PC-3 (cell line): Measurements from ENCODE around the gene NDUFA7. TPM values are rescaled to one million over a fixed set of nuclear protein-coding genes. Genes with fewer than 3 reads are reported as not detected.
"Not testable (repeated sequence)": the region's sequence is repeated elsewhere in the genome, so short reads cannot be mapped to it uniquely, and the experiment has no call there.

Source experiments
- ATAC-seq: fragments of 200-7000 bp; cut with Tn5 transposase; 2 replicates; pipeline ENCODE4 v1.9.1; 2020; ENCODE audit warnings: mild to moderate bottlenecking, moderate library complexity
- BruUV-seq: library from RNA; stranded (reverse); fragments of 400-500 nt; replicated peaks from 2 replicates; lab custom pipeline; 2021; lab: Mats Ljungman, UMichigan
- CTCF ChIA-PET: fragments of 300-600 bp; sonication (Branson Sonifier 250); formaldehyde crosslinking; loops from one replicate; lab custom pipeline; 2022; ENCODE audit warnings: antibody characterized with exemption; lab: Charles Lee
- POLR2A ChIA-PET: fragments of 300-600 bp; sonication (Branson Sonifier 250); formaldehyde crosslinking; loops from one replicate; lab custom pipeline; 2022; ENCODE audit warnings: antibody characterized with exemption; ENCODE audit not compliant: unreplicated experiment; lab: Charles Lee
- DNase-seq: peaks from one replicate; pipeline ENCODE4 v3.0.0-alpha.2; 2015
- H2AFZ ChIP-seq: fragments of 300-600 bp; sonication (generic); 2 replicates; pipeline ENCODE4 v1.6.0; 2016; ENCODE audit warnings: antibody characterized with exemption, low read length
- H3F3A ChIP-seq: fragments of 300-600 bp; sonication (generic); one replicate; pipeline ENCODE4 v1.6.0; 2017; ENCODE audit warnings: antibody characterized with exemption, low read length, control low read depth, mild to moderate bottlenecking; ENCODE audit not compliant: unreplicated experiment
- H3K27ac ChIP-seq: fragments of 300-600 bp; sonication (generic); 2 replicates; pipeline ENCODE4 v1.5.1; 2016; ENCODE audit warnings: mild to moderate bottlenecking, low read length
- H3K27me3 ChIP-seq: fragments of 300-600 bp; sonication (generic); 2 replicates; pipeline ENCODE4 v1.6.1; 2016; ENCODE audit warnings: low read length, mixed read lengths
- H3K36me3 ChIP-seq: fragments of 300-600 bp; sonication (generic); 2 replicates; pipeline ENCODE4 v1.6.1; 2016; ENCODE audit warnings: low read depth, mixed run types, low read length, mixed read lengths
- H3K4me1 ChIP-seq: fragments of 300-600 bp; sonication (generic); 2 replicates; pipeline ENCODE4 v1.5.1; 2016; ENCODE audit warnings: low read length; ENCODE audit not compliant: insufficient read depth
- H3K4me2 ChIP-seq: fragments of 300-600 bp; sonication (generic); 2 replicates; pipeline ENCODE4 v1.6.0; 2016; ENCODE audit warnings: low read length
- H3K4me3 ChIP-seq: fragments of 300-600 bp; sonication (generic); 2 replicates; pipeline ENCODE4 v1.5.1; 2016; ENCODE audit warnings: mild to moderate bottlenecking, low read length, mixed read lengths
- H3K79me2 ChIP-seq: fragments of 300-600 bp; sonication (generic); 2 replicates; pipeline ENCODE4 v1.6.1; 2017; ENCODE audit warnings: low read length, mixed read lengths
- H3K9ac ChIP-seq: fragments of 300-600 bp; sonication (generic); 2 replicates; pipeline ENCODE4 v1.6.0; 2016; ENCODE audit warnings: mild to moderate bottlenecking, low read length
- H3K9me2 ChIP-seq: fragments of 300-600 bp; sonication (generic); replicated peaks from 2 replicates; pipeline ENCODE4 v1.6.1; 2016; ENCODE audit warnings: mixed run types, low read length, mixed read lengths
- H3K9me3 ChIP-seq: fragments of 300-600 bp; sonication (generic); 2 replicates; pipeline ENCODE4 v1.6.1; 2016; ENCODE audit warnings: low read length, mixed read lengths
- H4K20me1 ChIP-seq: fragments of 300-600 bp; sonication (generic); 2 replicates; pipeline ENCODE4 v1.6.1; 2016; ENCODE audit warnings: low read length, mixed read lengths
- EZH2 ChIP-seq: fragments of 300-600 bp; sonication (generic); IDR thresholded peaks from one replicate; pipeline ENCODE4 v1.6.1; 2017; ENCODE audit warnings: antibody characterized with exemption, mild to moderate bottlenecking, low read length; ENCODE audit not compliant: unreplicated experiment
- EZH2phosphoT487 ChIP-seq: fragments of 300-600 bp; sonication (generic); IDR thresholded peaks from 2 replicates; pipeline ENCODE4 v1.6.1; 2018; ENCODE audit warnings: mild to moderate bottlenecking, antibody characterized with exemption, low read length, borderline replicate concordance
- intact Hi-C: fragments of 100-400 bp; cut with micrococcal nuclease; formaldehyde crosslinking; loops from 2 replicates; pipeline ENCODE4 v1.9.0; 2023
- total RNA-seq: library from RNA; depleted of rRNA; stranded (reverse); fragments of >200 nt; gene quantifications from 2 replicates; pipeline ENCODE4 v1.2.3, GENCODE V29; 2014
- TF ChIP-seq, protein P1 (sequence below): fragments of 300-600 bp; sonication (generic); conservative IDR thresholded peaks from 2 replicates; pipeline ENCODE4 v1.5.1; 2017; ENCODE audit warnings: antibody characterized with exemption, low read depth, mild to moderate bottlenecking, low read length

NDUFA7 gene
- total RNA-seq, 1 experiment from 2014 or later, result 144 TPM

DNA sequence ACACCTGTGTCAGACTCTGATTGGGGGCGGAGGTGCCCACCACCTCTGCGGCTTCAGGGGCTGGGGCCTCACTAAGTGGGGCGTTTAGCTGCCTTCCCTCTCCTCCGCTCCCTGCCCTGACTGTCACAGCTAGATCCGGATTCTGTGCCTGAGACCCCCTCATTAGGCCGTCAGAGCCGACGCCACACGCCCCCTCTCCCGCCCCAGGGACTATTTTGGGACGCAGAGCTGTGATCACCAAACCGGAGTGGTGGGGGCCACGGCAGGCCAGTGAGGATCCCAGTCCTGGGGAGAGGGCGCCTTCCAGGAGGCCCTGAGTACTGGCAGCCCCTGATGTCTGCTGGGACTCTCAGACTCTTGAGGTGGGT, 21.1 kb upstream of the NDUFA7 start:
- intact Hi-C loops, result no loop called here
- POLR2A ChIA-PET, result no interaction called here
- CTCF ChIA-PET, result no interaction called here
- Histone ChIP-seq H3K9me3 (no peaks in the 10 kb centered on the region), H4K20me1 (no peaks in the 10 kb centered on the region), H3K4me2 (no peak overlapping the region), H3K9me2 (no peaks in the 10 kb centered on the region), H3K4me3 (no peak overlapping the region), H3K36me3 (no peaks in the 10 kb centered on the region), H3K79me2 (no peaks in the 10 kb centered on the region), H3K9ac (no peak overlapping the region), H2AFZ (no peak overlapping the region), H3K27me3 (no peaks in the 10 kb centered on the region), H3K4me1 (0 out of 2 replicates have a peak, but pooled peaks cover 4% of the 10 kb centered on the region), H3F3A (no peaks in the 10 kb centered on the region), H3K27ac (no peak overlapping the region)
- no TSS peak for BruUV-seq
- no peak for TF ChIP-seq EZH2
- TF ChIP-seq, protein P1, sequence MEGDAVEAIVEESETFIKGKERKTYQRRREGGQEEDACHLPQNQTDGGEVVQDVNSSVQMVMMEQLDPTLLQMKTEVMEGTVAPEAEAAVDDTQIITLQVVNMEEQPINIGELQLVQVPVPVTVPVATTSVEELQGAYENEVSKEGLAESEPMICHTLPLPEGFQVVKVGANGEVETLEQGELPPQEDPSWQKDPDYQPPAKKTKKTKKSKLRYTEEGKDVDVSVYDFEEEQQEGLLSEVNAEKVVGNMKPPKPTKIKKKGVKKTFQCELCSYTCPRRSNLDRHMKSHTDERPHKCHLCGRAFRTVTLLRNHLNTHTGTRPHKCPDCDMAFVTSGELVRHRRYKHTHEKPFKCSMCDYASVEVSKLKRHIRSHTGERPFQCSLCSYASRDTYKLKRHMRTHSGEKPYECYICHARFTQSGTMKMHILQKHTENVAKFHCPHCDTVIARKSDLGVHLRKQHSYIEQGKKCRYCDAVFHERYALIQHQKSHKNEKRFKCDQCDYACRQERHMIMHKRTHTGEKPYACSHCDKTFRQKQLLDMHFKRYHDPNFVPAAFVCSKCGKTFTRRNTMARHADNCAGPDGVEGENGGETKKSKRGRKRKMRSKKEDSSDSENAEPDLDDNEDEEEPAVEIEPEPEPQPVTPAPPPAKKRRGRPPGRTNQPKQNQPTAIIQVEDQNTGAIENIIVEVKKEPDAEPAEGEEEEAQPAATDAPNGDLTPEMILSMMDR, result no peak
- no peak for TF ChIP-seq EZH2phosphoT487
- ATAC-seq, result no peak
- DNase-seq, result no peak

DNA sequence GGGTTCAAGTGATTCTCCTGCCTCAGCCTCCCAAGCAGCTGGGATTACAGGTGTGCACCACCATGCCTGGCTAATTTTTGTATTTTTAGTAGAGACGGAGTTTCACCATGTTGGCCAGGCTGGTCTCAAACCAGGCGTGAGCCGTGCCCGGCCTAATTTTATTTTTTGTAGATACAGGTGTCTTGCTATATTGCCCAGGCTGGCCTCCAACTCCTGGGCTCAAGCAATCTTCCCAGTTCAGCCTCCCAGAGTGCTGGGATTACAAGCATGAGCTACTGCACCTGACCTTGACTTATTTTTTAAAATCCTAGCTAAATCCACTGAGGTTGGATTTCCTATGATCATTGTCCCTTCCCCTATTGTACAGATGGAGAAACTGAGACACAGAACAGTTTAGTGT, 20.3 kb upstream of the NDUFA7 start:
- not testable (repeated sequence) for H3K27ac ChIP-seq

DNA sequence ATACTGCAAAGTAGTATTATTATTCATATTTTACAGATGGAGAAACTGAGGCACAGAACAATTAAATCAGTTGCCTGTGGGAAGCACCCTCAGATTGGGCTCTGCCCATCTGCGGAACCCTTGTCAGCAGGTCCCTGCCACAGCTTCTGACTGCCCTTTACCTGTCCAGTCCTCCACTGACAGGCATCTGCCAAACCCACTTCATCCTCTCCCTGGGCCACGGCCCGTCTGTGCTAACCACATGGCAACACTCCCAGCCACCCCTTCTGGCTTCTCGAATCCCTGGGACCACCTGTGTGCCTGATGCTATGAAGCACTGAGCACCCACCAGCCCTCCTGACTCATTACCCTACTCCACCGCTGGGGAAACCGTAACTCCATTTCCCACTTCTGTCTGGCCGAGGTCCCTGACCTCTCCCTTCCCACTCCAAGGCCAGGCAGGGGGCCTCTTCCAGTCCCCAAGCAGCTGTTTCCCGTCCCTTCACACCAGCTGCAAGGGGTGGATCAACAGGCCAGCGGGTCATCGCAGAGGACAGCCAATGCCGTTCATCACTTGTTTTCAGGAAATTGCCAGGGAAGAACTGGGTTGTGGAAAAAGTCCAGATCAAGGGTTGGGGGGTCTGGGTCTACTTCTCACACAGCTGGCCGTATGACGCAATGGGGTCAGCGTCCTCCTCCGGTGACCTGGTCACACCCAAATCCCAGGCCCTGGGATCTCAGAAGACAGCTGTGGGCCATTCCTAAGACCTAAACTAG, 19.3 kb upstream of the NDUFA7 start:
- intact Hi-C loops, result no loop called here
- no peaks in the 10 kb centered on the region for H4K20me1 ChIP-seq
- H3K4me3 ChIP-seq, result no peak overlapping the region
- H3K4me2 ChIP-seq, result no peak overlapping the region
- H3K27me3 ChIP-seq, result peaks cover 3% of the 10 kb centered on the region; the same call in 1 of the 2 replicates
- ATAC-seq, result no peak
- H3K9ac ChIP-seq, result no peak overlapping the region
- ChIA-PET POLR2A (interaction anchor here (0.6 to 0.7 kb wide), 2 partner anchors 19 to 72 kb away, joined by 3 to 14 read pairs; partner anchors contain the start of gene RPS28), CTCF (no interaction called here)
- no peak overlapping the region for H2AFZ ChIP-seq
- H3K36me3 ChIP-seq, result no peaks in the 10 kb centered on the region
- no peak for DNase-seq
- TF ChIP-seq, protein P1, result no peak
- TF ChIP-seq EZH2phosphoT487 (no peak), EZH2 (no peak)
- 0 out of 2 replicates have a peak, but pooled peaks cover 4% of the 10 kb centered on the region for H3K4me1 ChIP-seq
- H3K9me2 ChIP-seq, result no peaks in the 10 kb centered on the region
- H3F3A ChIP-seq, result no peaks in the 10 kb centered on the region
- H3K27ac ChIP-seq, result no peak overlapping the region
- BruUV-seq, result no TSS peak
- H3K79me2 ChIP-seq, result no peaks in the 10 kb centered on the region
- no peaks in the 10 kb centered on the region for H3K9me3 ChIP-seq

More for the DNA sequence above, 20.3 kb upstream of the NDUFA7 start:
- H2AFZ ChIP-seq, H3K4me1 ChIP-seq, H3K79me2 ChIP-seq, DNase-seq, H3K4me2 ChIP-seq, H3K36me3 ChIP-seq, H3K9me3 ChIP-seq, H3F3A ChIP-seq, H4K20me1 ChIP-seq, BruUV-seq, H3K9me2 ChIP-seq, H3K4me3 ChIP-seq, intact Hi-C loops, H3K27me3 ChIP-seq, ATAC-seq, H3K9ac ChIP-seq: not testable (repeated sequence)
- CTCF ChIA-PET, result interaction anchor here (0.7 kb wide), 1 partner anchor 47 kb away, joined by 5 read pairs; no protein-coding TSS in a partner anchor
- POLR2A ChIA-PET, result interaction anchor here (0.6 kb wide), 2 partner anchors 104 to 172 kb away, joined by 3 read pairs; partner anchors contain the start of gene ZNF414
